Osteocyte (in vitro differentiated cells): ENCODE data around the gene LHFPL3. TPM values are rescaled to one million over a fixed set of nuclear protein-coding genes. Genes with fewer than 3 reads are reported as not detected.

Source experiments
- DNase-seq: peaks from one replicate; pipeline ENCODE4 v3.0.0; 2021; ENCODE audit warnings: mixed read lengths; ENCODE audit not compliant: unreplicated experiment; ENCODE audit errors: extremely low spot score
- H3K27ac Mint-ChIP-seq: one replicate; pipeline ENCODE4 v1.8.0; 2021; ENCODE audit warnings: mild to moderate bottlenecking, mixed read lengths; ENCODE audit not compliant: unreplicated experiment
- H3K27me3 Mint-ChIP-seq: one replicate; pipeline ENCODE4 v1.8.0; 2021; ENCODE audit warnings: mixed read lengths; ENCODE audit not compliant: unreplicated experiment
- H3K36me3 Mint-ChIP-seq: one replicate; pipeline ENCODE4 v1.8.0; 2021; ENCODE audit warnings: mixed read lengths; ENCODE audit not compliant: unreplicated experiment
- H3K4me1 Mint-ChIP-seq: one replicate; pipeline ENCODE4 v1.8.0; 2021; ENCODE audit warnings: mixed read lengths; ENCODE audit not compliant: unreplicated experiment
- H3K4me3 Mint-ChIP-seq: one replicate; pipeline ENCODE4 v1.8.0; 2021; ENCODE audit warnings: mild to moderate bottlenecking, moderate library complexity, mixed read lengths; ENCODE audit not compliant: unreplicated experiment
- H3K9me3 Mint-ChIP-seq: one replicate; pipeline ENCODE4 v1.8.0; 2021; ENCODE audit warnings: mixed read lengths; ENCODE audit not compliant: unreplicated experiment
- total RNA-seq: library from RNA; stranded (reverse); gene quantifications from 2 replicates; pipeline ENCODE4 v1.2.1, GENCODE V29; 2021
- TF ChIP-seq, protein P1 (sequence below): fragments of 200-600 bp; sonication (generic); IDR thresholded peaks from 2 replicates; pipeline ENCODE4 v1.5.0; 2021; ENCODE audit warnings: antibody characterized with exemption, mild to moderate bottlenecking, moderate library complexity

Gene LHFPL3
- total RNA-seq, 1 donor from 2014 or later, result not detected

DNA sequence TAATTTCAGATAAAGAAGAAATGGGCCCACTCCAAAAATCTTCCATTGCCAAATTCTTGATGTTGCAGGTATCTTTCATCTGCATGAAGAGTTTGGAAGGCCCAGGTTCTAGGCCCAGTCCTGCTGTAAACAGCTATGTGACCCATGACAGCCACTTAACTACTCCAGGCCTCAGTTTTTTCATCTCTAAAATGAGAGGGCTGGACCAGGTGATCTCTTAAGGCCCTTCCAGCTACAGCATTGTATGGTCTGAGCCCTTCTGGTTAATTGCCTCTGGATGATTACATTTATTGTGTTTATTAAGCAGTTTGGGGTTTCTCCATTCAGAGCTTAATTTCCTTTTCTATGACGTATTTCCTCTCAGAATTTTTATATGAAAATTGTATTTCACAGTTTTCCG is 494.8 kb downstream of the LHFPL3 start:
- Mint-ChIP-seq H3K27me3 (peaks cover 10% of the 10 kb centered on the region), H3K4me1 (no peaks in the 10 kb centered on the region), H3K36me3 (no peaks in the 10 kb centered on the region), H3K4me3 (no peak overlapping the region), H3K9me3 (no peaks in the 10 kb centered on the region), H3K27ac (no peak overlapping the region)
- TF ChIP-seq, protein P1, sequence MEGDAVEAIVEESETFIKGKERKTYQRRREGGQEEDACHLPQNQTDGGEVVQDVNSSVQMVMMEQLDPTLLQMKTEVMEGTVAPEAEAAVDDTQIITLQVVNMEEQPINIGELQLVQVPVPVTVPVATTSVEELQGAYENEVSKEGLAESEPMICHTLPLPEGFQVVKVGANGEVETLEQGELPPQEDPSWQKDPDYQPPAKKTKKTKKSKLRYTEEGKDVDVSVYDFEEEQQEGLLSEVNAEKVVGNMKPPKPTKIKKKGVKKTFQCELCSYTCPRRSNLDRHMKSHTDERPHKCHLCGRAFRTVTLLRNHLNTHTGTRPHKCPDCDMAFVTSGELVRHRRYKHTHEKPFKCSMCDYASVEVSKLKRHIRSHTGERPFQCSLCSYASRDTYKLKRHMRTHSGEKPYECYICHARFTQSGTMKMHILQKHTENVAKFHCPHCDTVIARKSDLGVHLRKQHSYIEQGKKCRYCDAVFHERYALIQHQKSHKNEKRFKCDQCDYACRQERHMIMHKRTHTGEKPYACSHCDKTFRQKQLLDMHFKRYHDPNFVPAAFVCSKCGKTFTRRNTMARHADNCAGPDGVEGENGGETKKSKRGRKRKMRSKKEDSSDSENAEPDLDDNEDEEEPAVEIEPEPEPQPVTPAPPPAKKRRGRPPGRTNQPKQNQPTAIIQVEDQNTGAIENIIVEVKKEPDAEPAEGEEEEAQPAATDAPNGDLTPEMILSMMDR, result no peak
- DNase-seq, result no peak

GRCh38 chr7:104825099-104825498 is 496.7 kb downstream of the LHFPL3 start:
- Mint-ChIP-seq H3K27ac (no peak overlapping the region), H3K4me1 (no peaks in the 10 kb centered on the region), H3K4me3 (no peak overlapping the region), H3K9me3 (no peaks in the 10 kb centered on the region), H3K27me3 (peaks cover 5% of the 10 kb centered on the region), H3K36me3 (no peaks in the 10 kb centered on the region)
- DNase-seq, result no peak
- TF ChIP-seq, protein P1, result no peak

DNA sequence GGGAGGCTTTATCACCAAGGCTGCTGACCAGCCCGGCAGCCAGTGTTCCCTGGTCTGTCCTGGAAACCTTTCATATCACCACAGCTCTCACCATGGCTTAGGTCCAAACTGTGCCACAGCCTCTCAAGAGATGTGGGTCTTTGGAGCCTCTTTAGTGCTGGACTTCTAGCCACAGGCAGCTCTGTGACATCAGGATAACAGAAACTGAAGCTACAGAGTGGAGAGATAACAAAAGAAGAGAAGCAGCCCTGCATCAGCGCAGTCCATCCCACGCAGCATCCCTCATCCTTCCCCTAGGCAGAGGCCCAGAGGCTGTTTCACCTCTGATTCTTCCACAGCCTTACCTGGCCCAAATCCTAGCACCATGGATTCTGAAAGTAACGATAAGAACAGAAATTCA is 497.7 kb downstream of the LHFPL3 start:
- Mint-ChIP-seq H3K4me3 (no peak overlapping the region), H3K27me3 (no peaks in the 10 kb centered on the region), H3K4me1 (no peaks in the 10 kb centered on the region), H3K36me3 (no peaks in the 10 kb centered on the region), H3K27ac (no peak overlapping the region), H3K9me3 (no peaks in the 10 kb centered on the region)
- TF ChIP-seq, protein P1, result no peak
- no peak for DNase-seq

- no peaks in the 10 kb centered on the region for H3K36me3 Mint-ChIP-seq
- TF ChIP-seq, protein P1, result no peak
- H3K4me3 Mint-ChIP-seq, result no peak overlapping the region
- peaks cover 36% of the 10 kb centered on the region for H3K27me3 Mint-ChIP-seq
- no peak for DNase-seq
- no peaks in the 10 kb centered on the region for H3K4me1 Mint-ChIP-seq
- no peaks in the 10 kb centered on the region for H3K9me3 Mint-ChIP-seq
- no peak overlapping the region for H3K27ac Mint-ChIP-seq
Observed at GRCh38 chr7:104836976-104837375, 508.6 kb downstream of the LHFPL3 start.

GRCh38 chr7:104838537-104839299 is 510.3 kb downstream of the LHFPL3 start:
- no peak overlapping the region for H3K4me3 Mint-ChIP-seq
- no peak overlapping the region for H3K27ac Mint-ChIP-seq
- DNase-seq, result no peak
- peaks cover 34% of the 10 kb centered on the region for H3K27me3 Mint-ChIP-seq
- H3K4me1 Mint-ChIP-seq, result no peaks in the 10 kb centered on the region
- no peaks in the 10 kb centered on the region for H3K36me3 Mint-ChIP-seq
- TF ChIP-seq, protein P1, result no peak
- no peaks in the 10 kb centered on the region for H3K9me3 Mint-ChIP-seq
